NCI-H2107 (cell line): ENCODE measurements around the gene ESRRG.

Source experiments
- DNase-seq: peaks from one replicate; lab custom pipeline; 2025; lab: John Stamatoyannopoulos, UW

The ESRRG gene

DNA sequence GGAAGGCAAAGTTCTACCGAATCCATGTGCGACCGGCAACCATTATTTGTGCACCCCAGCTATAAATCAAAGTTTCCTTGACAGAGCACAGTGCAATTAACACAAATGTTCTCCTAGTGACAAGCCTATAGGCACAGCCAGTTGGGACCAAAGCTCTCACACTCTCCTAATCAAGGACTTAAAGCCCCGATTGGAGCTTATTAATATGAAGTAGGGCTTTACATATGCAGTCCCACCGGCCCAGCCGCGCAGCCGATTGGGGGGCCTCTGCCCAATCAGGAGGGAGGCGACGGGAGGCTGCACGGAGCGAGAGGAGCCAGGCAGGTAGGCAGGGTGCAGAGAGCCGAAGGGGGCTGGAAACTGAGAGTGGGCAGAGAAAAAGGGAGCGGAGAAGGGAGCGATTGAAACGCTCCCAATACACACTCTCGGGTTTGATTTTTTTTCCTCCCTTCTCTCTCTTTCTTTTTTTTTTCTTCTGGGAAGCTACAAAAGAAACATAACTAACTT lies at the start of gene ESRRG:
Gene ESRRG (minus strand): TSS at position 156 of the 507 bp plus-strand sequence. CDS start 130 bp downstream, at position 26.
- DNase-seq = peak; percentile 60

GRCh38 chr1:216771922-216772321 lies 48.7 kb upstream of the ESRRG start:
- no peak for DNase-seq

DNA sequence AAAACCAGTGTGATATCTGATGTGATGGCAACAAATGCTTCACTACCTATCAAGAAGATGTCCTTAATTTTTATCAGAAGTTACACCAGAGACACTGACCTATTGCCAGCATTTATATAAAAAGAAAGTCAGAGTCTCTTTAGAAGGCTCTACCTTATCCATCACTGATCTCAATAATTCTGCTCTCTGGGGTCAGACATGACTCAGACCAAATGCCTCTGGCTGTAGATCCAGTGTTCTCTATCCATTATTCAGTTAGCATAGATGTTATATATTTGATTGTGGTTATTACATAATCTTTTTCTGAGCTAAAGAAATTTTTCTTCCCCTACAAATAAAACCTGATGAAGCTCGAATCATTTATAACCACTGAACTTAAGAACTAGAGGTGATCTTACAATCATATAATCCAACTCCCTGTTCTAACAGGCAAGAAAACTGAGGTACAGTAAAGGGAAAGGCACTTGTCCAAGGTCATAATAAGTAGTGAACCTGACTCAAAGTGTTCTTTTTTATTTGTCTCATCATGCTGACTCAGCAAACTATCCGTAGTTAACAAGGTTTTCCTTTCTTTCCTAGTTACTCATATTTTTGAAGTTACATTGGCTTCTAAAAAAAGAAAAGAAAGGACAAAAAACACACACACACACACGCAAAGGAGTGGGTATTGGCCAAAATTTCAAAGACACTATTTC lies 43.6 kb upstream of the ESRRG start:
- DNase-seq = no peak

GRCh38 chr1:216765346-216766300 lies 42.4 kb upstream of the ESRRG start:
- no peak for DNase-seq

- DNase-seq = no peak
Observed at GRCh38 chr1:216758161-216758560, 34.9 kb upstream of the ESRRG start.

GRCh38 chr1:216757110-216757509 lies 33.9 kb upstream of the ESRRG start:
- no peak for DNase-seq

DNA sequence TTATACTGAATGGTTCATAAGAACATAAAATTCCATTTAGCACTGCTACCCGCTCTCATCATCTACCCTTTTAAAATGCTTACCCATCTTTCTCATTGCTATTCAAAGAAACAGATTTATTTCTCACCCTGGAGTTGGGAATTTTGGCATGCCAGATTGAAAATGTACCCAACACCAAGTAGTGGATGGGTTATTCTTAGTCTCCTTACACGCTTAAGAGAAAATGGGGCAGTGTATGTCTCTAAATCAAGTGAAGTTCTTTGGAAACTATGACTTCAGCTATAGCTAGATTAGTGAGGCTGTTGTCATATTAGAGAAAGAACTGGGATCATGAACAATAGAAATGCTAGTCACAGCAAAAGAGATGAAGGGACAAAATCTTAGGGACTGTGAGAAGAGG lies 27.7 kb upstream of the ESRRG start:
- DNase-seq = no peak

DNA sequence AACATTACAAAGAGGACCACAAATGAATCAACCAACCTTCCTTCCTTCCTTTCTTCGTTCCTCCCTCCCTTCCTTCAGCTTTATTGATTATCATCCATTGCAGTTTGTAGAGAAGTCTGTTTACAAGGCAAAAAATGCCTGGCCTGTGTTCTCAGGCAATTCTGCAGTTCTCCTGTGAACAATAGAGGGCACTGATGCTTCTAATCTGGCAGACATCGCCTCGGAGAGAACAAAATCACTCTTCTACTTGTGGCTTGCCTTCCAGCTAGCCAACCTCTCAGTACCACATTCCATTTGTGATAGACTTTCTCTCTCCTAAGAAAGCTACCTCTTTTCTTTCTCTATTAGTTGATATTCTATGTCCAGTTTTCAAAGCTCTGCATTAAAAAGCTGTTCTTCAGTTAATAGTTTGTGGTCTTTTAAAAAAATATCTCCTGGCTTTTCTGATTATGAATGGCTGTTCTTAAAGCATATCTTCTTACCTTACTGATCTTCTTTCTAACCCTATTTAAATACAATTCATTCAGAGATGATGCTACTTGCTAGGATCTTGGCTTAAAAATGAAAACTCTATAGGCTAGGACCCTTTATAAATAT lies 26.9 kb upstream of the ESRRG start:
- DNase-seq = peak; percentile 64

- peak; percentile 48 for DNase-seq
Observed at GRCh38 chr1:216749232-216749631, 26.0 kb upstream of the ESRRG start.

DNA sequence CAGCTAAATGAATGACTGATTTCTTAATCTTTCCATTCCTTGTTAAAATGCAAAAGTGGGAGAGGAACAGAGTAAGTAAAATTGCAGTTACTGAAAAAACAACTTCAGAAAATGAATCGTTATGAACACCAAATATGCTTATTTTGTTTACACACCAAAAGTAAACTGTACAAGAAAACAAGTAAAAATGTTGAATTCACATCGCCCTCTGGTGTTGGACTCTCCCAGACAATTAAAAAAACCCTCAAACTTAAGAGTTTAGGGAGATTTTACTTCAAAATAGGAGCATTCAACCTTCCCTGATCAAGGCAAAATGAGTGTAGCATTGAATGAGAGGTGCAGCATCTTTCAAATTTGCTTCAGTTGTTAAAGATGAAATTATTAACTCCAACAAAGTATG lies 19.4 kb upstream of the ESRRG start:
- DNase-seq = no peak

DNA sequence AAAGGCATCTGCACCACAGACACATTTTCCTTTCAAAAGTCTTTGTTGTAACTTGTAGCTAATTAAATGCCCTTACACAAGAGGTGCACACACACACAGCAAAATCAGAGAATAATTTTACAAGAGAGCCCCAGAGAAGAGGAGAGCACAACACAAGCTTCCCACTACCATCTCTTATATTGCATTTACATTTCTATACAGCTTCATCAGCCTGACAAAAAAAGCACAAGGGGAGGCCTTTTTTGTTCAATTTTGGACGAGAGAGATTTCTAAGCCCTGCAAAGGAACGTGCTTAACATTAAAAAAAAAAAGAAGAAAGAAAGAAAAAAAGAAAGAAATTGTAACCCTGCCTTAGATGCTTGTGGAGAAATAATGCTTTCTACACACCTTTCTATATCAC lies 17.1 kb upstream of the ESRRG start:
- no peak for DNase-seq

DNA sequence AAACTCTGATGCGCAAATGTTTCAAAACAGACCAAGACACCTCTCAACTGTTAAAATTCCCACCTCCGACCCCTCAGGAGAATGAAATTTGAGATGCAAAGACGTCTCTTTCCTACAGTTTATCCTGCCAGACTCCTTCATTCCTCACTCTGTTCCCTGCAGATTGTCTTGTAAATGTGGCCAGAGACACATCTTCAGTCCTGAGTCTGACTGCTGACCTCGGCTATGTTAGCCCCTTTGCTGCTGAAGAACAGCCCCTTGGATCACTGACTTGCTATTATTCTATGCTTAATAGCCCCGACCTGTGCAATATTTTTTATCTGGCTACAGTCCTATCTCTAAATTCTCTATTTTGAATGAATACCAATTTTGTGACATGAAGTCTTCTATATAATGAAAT lies 16.6 kb upstream of the ESRRG start:
- DNase-seq = no peak

DNA sequence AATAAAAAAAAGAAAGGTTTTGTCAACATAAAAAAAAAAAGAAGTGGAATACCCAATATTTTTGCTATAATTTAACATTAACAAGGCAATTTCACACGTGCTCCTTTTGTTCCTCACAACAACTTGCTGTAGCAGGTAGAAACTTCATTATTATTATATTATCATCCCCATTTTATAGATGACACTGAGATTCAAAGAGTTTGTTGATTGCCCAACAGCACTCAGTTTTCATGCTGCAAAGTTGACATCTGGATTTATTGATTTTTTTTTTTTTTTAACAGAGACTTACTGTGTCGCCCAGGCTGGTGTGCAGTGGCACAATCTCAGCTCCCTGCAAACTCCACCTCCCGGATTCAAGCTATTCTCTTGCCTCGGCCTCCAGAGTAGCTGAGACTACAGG lies 8.9 kb upstream of the ESRRG start:
- DNase-seq = no peak

- DNase-seq = no peak
Observed at GRCh38 chr1:216731562-216731961, 8.3 kb upstream of the ESRRG start.

GRCh38 chr1:216726435-216726834 lies 3.2 kb upstream of the ESRRG start:
- no peak for DNase-seq

DNA sequence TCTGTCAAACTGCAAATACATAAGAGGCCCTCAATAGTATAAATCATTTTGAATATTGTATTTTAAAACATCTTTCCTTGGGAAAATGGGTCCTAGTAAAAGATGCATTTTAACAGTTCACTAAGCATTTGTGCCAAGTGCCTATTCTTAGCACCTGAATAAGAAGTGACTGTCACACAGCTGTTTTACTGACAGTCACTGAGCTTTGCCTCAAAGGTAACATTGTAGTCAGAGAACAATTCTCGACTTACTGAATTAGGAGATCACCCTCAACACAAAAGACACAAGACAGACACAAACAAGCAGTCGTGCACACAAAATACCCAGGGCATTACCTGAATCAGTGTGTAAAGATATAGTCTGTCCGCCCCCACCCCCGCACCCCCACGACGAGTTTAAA lies 408 bp downstream of the ESRRG start:
- DNase-seq = no peak

GRCh38 chr1:216721863-216722262 lies 1.4 kb downstream of the ESRRG start:
- DNase-seq = no peak

DNA sequence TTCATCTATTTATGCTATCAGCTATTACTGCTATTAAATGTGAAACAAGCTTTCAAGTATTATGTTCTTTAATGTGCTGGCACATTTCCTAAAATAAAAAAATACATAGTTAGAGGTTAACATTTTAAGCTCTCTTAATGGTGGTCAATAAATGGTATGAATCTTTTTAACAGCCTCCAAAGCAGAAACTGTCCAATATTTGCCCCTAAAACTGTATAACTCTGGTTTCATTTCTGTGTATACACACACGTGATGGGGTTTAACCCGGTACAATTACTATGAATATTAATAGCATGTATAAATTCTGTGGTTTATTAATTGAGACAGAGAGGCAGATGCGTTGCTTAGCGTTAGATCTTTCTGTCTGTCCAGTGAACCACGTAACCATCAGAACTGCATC lies 2.2 kb downstream of the ESRRG start:
- DNase-seq = no peak

DNA sequence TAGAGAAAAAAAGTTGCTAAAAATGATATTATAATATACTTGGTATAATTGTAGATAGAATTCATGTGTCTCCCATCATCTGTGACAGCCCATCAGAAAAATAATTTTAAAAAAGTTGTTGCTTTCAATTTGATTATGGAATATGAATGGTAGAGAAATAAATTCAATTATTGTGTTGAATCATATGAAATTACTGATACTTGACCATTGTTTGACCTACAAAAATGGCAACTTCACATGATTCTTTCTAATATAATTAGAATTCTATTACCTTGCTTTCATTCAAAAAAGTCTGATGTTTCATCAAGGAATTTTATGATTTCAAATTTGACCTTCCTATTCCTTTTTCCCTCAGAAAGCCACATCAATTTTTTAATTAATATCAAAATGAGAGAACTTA lies 11.5 kb downstream of the ESRRG start:
- no peak for DNase-seq

DNA sequence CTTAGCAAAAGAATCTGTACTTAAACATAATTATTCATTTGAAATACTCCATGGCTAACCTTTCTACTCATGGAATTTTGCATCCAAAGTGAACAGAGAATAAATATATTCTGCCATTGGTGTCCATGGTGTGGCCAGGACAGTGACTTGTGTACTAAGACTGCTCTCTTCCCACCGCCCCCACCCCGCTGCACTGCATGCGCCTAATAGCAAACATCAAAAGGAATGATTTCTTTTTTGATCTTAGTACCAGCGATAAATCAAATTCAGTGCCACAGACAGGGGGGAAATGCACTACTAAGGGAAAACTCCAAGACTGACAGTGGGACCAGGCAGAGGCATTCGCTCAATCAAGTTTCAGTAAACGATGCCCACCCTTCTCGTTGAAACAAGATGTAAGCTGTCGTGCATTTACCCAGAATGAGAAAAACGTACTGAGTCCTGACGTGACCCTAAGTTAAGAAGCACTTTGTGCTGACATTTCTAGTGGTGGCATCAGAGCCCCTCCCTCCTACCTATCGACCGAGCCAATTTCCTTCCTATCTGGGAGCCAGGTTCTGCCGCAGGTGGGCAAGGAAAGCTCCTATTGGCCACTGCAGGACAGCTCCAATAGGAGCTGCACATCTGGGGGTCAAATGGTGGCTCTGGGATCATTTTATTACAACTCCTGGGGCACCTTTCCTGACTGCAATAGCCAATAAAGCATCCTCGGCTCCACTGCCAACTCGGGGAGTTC lies 12.5 kb downstream of the ESRRG start:
- no peak for DNase-seq

DNA sequence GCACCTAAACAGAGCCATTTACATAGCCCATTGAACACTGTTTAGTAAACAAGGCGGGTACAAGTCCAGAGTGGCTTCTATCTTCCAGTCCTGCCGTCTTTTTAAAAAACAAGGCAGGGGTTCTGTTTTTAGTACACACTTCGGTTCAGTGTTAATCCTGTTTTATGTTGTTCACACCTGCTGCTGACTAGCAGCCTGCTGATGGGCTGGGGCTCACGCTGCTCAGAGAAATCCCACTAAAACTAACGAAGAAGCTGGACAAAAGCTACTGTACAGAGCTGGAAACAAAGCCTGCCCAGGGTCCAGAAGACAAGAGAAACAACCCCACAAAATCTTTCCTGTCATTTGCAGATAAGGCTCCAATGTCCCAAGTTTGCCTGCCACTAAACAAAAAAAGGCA lies 13.2 kb downstream of the ESRRG start:
- no peak for DNase-seq

DNA sequence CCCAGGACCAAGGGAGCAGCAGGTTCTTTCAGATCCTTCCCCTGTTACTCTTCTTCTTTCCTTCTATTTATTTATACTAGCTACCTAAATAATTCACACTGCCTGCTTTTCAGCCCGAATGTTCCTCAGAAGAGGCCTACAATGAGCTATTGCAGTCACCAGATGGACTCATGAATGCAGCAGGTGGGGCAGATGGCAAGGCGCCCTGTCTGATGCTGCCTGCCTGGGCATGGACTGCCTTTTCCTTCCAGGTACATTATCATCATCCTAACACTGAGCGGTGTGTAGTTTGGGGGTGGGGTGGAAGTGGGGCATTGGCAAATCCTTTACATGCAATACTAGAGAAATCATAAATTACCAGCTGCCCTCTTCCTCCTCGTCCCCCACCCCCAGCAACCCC lies 17.6 kb downstream of the ESRRG start:
- no peak for DNase-seq
